Activated T-helper 2 cell treated with anti-CD3 and anti-CD28 coated beads, Interferon-gamma antibody, Interleukin-2, Interleukin-4, amounts not matched to agents 10 μg/mL and 5 μg/mL and 100 μg/mL, durations not matched to agents 14 hours and 24 hours and 36 hours (primary cell): ENCODE measurements around the gene DCC. TPM values are rescaled to one million over a fixed set of nuclear protein-coding genes. Genes with fewer than 3 reads are reported as not detected.

Experiments
- DNase-seq: peaks from one replicate; pipeline ENCODE4 v3.0.0; 2021; ENCODE audit warnings: low spot score
- H3K27ac Mint-ChIP-seq: one replicate; pipeline ENCODE4 v1.8.0; 2021; ENCODE audit warnings: mixed read lengths
- H3K27me3 Mint-ChIP-seq: one replicate; pipeline ENCODE4 v1.8.0; 2021; ENCODE audit warnings: low read depth, mixed read lengths
- H3K36me3 Mint-ChIP-seq: one replicate; pipeline ENCODE4 v1.8.0; 2021; ENCODE audit warnings: low read depth, mixed read lengths
- H3K4me1 Mint-ChIP-seq: one replicate; pipeline ENCODE4 v1.8.0; 2021; ENCODE audit warnings: low read depth, mixed read lengths
- H3K4me3 Mint-ChIP-seq: one replicate; pipeline ENCODE4 v1.8.0; 2021; ENCODE audit warnings: low read depth, mild to moderate bottlenecking, moderate library complexity, mixed read lengths
- H3K9me3 Mint-ChIP-seq: one replicate; pipeline ENCODE4 v1.8.0; 2021; ENCODE audit warnings: mixed read lengths
- intact Hi-C: fragments of 100-400 bp; cut with micrococcal nuclease; formaldehyde crosslinking; loops from one replicate; pipeline ENCODE4 v1.15.1; 2023
- total RNA-seq: library from RNA; stranded (reverse); gene quantifications from 2 replicates; pipeline ENCODE4 v1.2.3, GENCODE V29; 2022

The DCC gene
- total RNA-seq, 1 donor from 2014 or later, result not detected

- no peaks in the 10 kb centered on the region for H3K4me1 Mint-ChIP-seq
- intact Hi-C loops, result no loop called here
- H3K27me3 Mint-ChIP-seq, result no peaks in the 10 kb centered on the region
- no peaks in the 10 kb centered on the region for H3K36me3 Mint-ChIP-seq
- DNase-seq, result no peak
- no peak overlapping the region for H3K27ac Mint-ChIP-seq
- no peak overlapping the region for H3K4me3 Mint-ChIP-seq
- H3K9me3 Mint-ChIP-seq, result peaks cover 6% of the 10 kb centered on the region
These were observed 1212.0 kb downstream of the DCC start for GRCh38 chr18:53551868-53552426.

- Mint-ChIP-seq H3K27ac (no peak overlapping the region), H3K4me1 (no peaks in the 10 kb centered on the region), H3K4me3 (no peak overlapping the region), H3K27me3 (no peaks in the 10 kb centered on the region), H3K36me3 (no peaks in the 10 kb centered on the region), H3K9me3 (peaks cover 6% of the 10 kb centered on the region)
- intact Hi-C loops, result no loop called here
- DNase-seq, result no peak
These were observed 1213.0 kb downstream of the DCC start for GRCh38 chr18:53553030-53553429.

GRCh38 chr18:53556450-53556849 is 1216.5 kb downstream of the DCC start:
- H3K27ac Mint-ChIP-seq, result no peak overlapping the region
- no peaks in the 10 kb centered on the region for H3K36me3 Mint-ChIP-seq
- intact Hi-C loops, result no loop called here
- H3K9me3 Mint-ChIP-seq, result peaks cover 8% of the 10 kb centered on the region
- no peaks in the 10 kb centered on the region for H3K4me1 Mint-ChIP-seq
- H3K27me3 Mint-ChIP-seq, result no peaks in the 10 kb centered on the region
- no peak overlapping the region for H3K4me3 Mint-ChIP-seq
- no peak for DNase-seq

GRCh38 chr18:53560546-53560945 is 1220.5 kb downstream of the DCC start:
- intact Hi-C loops, result no loop called here
- no peaks in the 10 kb centered on the region for H3K27me3 Mint-ChIP-seq
- DNase-seq, result no peak
- H3K9me3 Mint-ChIP-seq, result peaks cover 8% of the 10 kb centered on the region
- no peak overlapping the region for H3K4me3 Mint-ChIP-seq
- no peaks in the 10 kb centered on the region for H3K36me3 Mint-ChIP-seq
- H3K27ac Mint-ChIP-seq, result no peak overlapping the region
- no peaks in the 10 kb centered on the region for H3K4me1 Mint-ChIP-seq

- no peak overlapping the region for H3K27ac Mint-ChIP-seq
- no peaks in the 10 kb centered on the region for H3K9me3 Mint-ChIP-seq
- intact Hi-C loops, result no loop called here
- no peak for DNase-seq
- H3K27me3 Mint-ChIP-seq, result no peaks in the 10 kb centered on the region
- H3K36me3 Mint-ChIP-seq, result no peaks in the 10 kb centered on the region
- H3K4me3 Mint-ChIP-seq, result no peak overlapping the region
- no peaks in the 10 kb centered on the region for H3K4me1 Mint-ChIP-seq
These were observed 1226.6 kb downstream of the DCC start for GRCh38 chr18:53566626-53567025.

GRCh38 chr18:53567929-53568574 is 1228.1 kb downstream of the DCC start:
- H3K4me1 Mint-ChIP-seq, result no peaks in the 10 kb centered on the region
- no peak for DNase-seq
- no peaks in the 10 kb centered on the region for H3K27me3 Mint-ChIP-seq
- no peak overlapping the region for H3K4me3 Mint-ChIP-seq
- H3K27ac Mint-ChIP-seq, result no peak overlapping the region
- H3K9me3 Mint-ChIP-seq, result no peaks in the 10 kb centered on the region
- intact Hi-C loops, result no loop called here
- H3K36me3 Mint-ChIP-seq, result no peaks in the 10 kb centered on the region
